ENCODE data around the gene MEAK7.
A peak's percentile ranks its signal among the peaks of the same experiment; 100 is the strongest.

Gene MEAK7

GRCh38 chr16:84505249-84506187, 1.1 kb upstream of the MEAK7 start:
- no peak for TF ChIP-seq CTCF (IDR thresholded peaks at IDR 0.05; ENCODE audit: low read depth, low read length)
- peak overlapping the region; percentile 49 to 97 for H3K4me3 ChIP-seq (replicated peaks in 1 of 2; ENCODE audit: low read depth in 2 of 2, low read length in 2 of 2)
- DNase-seq (ENCODE audit: low read depth in 2 of 2) = no peak

- H3K4me3 ChIP-seq (replicated peaks in 1 of 2; ENCODE audit: low read depth in 2 of 2, low read length in 2 of 2) = peak overlapping the region; percentile 95 to 97
- DNase-seq (ENCODE audit: low read depth in 2 of 2) = peak; percentile 6 to 41
- TF ChIP-seq CTCF (IDR thresholded peaks at IDR 0.05; ENCODE audit: low read depth, low read length) = no peak
Measured at GRCh38 chr16:84503751-84504395, 586 bp downstream of the MEAK7 start.

GRCh38 chr16:84502581-84502980, 1.9 kb downstream of the MEAK7 start:
- peak in 1 of 2 donors; percentile 42 for DNase-seq (ENCODE audit: low read depth in 2 of 2)
- no peak overlapping the region for H3K4me3 ChIP-seq (replicated peaks in 1 of 2; ENCODE audit: low read depth in 2 of 2, low read length in 2 of 2)
- TF ChIP-seq CTCF (IDR thresholded peaks at IDR 0.05; ENCODE audit: low read depth, low read length) = no peak

DNA sequence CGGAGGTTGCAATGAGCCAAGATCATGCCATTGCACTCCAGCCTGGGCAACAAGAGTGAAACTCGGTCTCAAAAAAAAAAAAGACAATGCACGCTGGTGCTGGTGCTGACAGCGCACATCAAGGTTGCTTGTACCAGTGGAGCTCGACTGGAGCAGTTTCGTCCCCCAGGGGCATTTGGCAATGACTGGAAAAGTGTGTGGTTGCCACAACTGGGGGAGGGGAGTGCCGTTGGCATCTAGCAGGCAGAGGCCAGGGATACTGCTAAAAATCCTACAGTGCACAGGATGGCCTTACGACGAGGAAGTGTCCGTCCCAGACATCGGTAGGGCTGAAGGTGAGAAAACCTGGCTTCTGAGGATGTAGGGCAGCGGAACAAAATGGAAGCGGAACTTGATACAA, 2.4 kb downstream of the MEAK7 start:
- no peak for DNase-seq (ENCODE audit: low read depth in 2 of 2)

GRCh38 chr16:84501077-84501735, 3.3 kb downstream of the MEAK7 start:
- H3K4me3 ChIP-seq (replicated peaks in 1 of 2; ENCODE audit: low read depth in 2 of 2, low read length in 2 of 2) = no peak overlapping the region
- peak in 1 of 2 donors; percentile 70 for DNase-seq (ENCODE audit: low read depth in 2 of 2)
- no peak for TF ChIP-seq CTCF (IDR thresholded peaks at IDR 0.05; ENCODE audit: low read depth, low read length)

More for the DNA sequence above, 2.4 kb downstream of the MEAK7 start:
- H3K4me3 ChIP-seq (replicated peaks in 1 of 2; ENCODE audit: low read depth in 2 of 2, low read length in 2 of 2) = no peak overlapping the region
- TF ChIP-seq CTCF (IDR thresholded peaks at IDR 0.05; ENCODE audit: low read depth, low read length) = no peak

DNA sequence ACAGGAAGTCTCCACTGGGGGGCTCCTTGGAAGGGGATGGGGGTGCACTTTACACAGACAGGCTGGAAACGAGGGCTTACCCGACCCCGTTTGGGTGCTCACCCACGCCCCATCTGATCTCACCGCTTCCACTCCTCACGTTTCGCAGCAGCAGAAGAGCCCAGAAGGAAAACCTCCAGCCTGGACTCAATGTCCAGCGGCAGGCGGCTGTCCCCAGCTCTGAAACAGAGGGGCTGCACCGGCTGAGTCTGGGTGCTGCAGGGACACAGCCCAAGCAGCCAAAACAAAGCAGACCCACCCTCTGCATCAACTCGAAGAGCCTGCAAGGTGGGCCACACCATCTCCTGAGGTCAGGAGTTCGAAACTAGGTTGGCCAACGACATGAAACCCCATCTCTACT, 3.9 kb downstream of the MEAK7 start:
- DNase-seq (ENCODE audit: low read depth in 2 of 2) = no peak
- H3K4me3 ChIP-seq (replicated peaks in 1 of 2; ENCODE audit: low read depth in 2 of 2, low read length in 2 of 2) = no peak overlapping the region
- TF ChIP-seq CTCF (IDR thresholded peaks at IDR 0.05; ENCODE audit: low read depth, low read length) = no peak

Measured in cardiac fibroblast (primary cell).